DOHH2 (cell line): Measurements from ENCODE around the gene LPIN1.

ENCODE experiments used
- H3F3A ChIP-seq: fragments of 200-600 bp; sonication (generic), shearing (Covaris generic); 2 replicates; pipeline ENCODE4 v1.6.0; 2016; ENCODE audit warnings: antibody characterized with exemption, mild to moderate bottlenecking; ENCODE audit not compliant: control insufficient read depth, insufficient read depth
- H3K27ac ChIP-seq: fragments of 200-600 bp; sonication (generic); 2 replicates; pipeline ENCODE4 v1.5.1; 2014; ENCODE audit warnings: low read depth, mild to moderate bottlenecking, low read length, moderate library complexity
- H3K27me3 ChIP-seq: fragments of 200-600 bp; sonication (generic); 2 replicates; pipeline ENCODE4 v1.6.1; 2014; ENCODE audit warnings: mild to moderate bottlenecking, low read length, mixed read lengths; ENCODE audit not compliant: control insufficient read depth
- H3K36me3 ChIP-seq: fragments of 200-600 bp; sonication (generic); 2 replicates; pipeline ENCODE4 v1.6.1; 2014; ENCODE audit warnings: mild to moderate bottlenecking, low read length, moderate library complexity, mixed read lengths; ENCODE audit not compliant: control insufficient read depth
- H3K4me1 ChIP-seq: fragments of 200-600 bp; sonication (generic); 2 replicates; pipeline ENCODE4 v1.6.1; 2014; ENCODE audit warnings: mild to moderate bottlenecking, low read length, mixed read lengths; ENCODE audit not compliant: control insufficient read depth
- H3K4me2 ChIP-seq: fragments of 200-600 bp; sonication (generic); 2 replicates; pipeline ENCODE4 v1.6.0; 2014; ENCODE audit warnings: mild to moderate bottlenecking, low read length, moderate library complexity
- H3K4me3 ChIP-seq: fragments of 200-600 bp; sonication (generic); 2 replicates; pipeline ENCODE4 v1.5.1; 2014; ENCODE audit warnings: mild to moderate bottlenecking, low read length, mixed read lengths
- H3K79me2 ChIP-seq: fragments of 200-600 bp; sonication (generic); 2 replicates; pipeline ENCODE4 v1.6.1; 2014; ENCODE audit warnings: mild to moderate bottlenecking, low read length, mixed read lengths; ENCODE audit not compliant: control insufficient read depth
- H3K9me2 ChIP-seq: fragments of 200-600 bp; sonication (generic); replicated peaks from 2 replicates; pipeline ENCODE4 v1.6.1; 2014; ENCODE audit warnings: mild to moderate bottlenecking, low read length, mixed read lengths; ENCODE audit not compliant: control insufficient read depth
- H3K9me3 ChIP-seq: fragments of 200-600 bp; sonication (generic); 2 replicates; pipeline ENCODE4 v1.6.1; 2014; ENCODE audit warnings: antibody characterized with exemption, low read length, mixed read lengths; ENCODE audit not compliant: control insufficient read depth, insufficient read depth
- H4K20me1 ChIP-seq: fragments of 200-600 bp; sonication (generic); 2 replicates; pipeline ENCODE4 v1.6.0; 2014; ENCODE audit warnings: low read depth, mild to moderate bottlenecking, antibody characterized with exemption, low read length, moderate library complexity; ENCODE audit not compliant: control insufficient read depth, insufficient read depth
- CTCF ChIP-seq: fragments of 200-600 bp; sonication (generic); IDR thresholded peaks from one replicate; pipeline ENCODE4 v1.5.1; 2014; ENCODE audit warnings: antibody characterized with exemption, mild to moderate bottlenecking, low read depth, low read length; ENCODE audit not compliant: poor library complexity, severe bottlenecking
- EZH2phosphoT487 ChIP-seq: fragments of 200-600 bp; sonication (generic); IDR thresholded peaks from 2 replicates; pipeline ENCODE4 v1.6.1; 2017; ENCODE audit warnings: borderline replicate concordance, mild to moderate bottlenecking, antibody characterized with exemption, low read length, moderate library complexity, mixed read lengths

Gene LPIN1

DNA sequence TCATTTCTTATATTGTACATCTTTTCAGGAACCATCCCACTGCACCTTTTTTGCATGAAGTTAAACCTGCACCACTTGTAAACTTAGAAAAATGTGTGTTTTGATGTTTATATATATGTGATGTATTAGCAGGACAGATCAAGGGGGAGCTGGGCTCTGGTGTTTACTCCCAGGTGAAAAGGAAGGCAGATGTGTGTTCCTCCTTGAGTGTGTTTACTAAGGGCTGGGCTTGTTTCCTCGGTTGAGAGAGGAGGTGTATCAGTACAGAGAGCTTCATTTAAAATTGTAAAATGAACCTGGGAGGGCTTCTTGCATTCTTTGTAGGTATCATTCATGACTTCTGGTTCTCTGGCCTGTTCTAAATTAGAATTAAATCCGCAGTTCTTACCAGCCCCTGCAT lies 14.8 kb downstream of the LPIN1 start:
- H3K9me2 ChIP-seq = no peaks in the 10 kb centered on the region
- peaks cover 48% of the 10 kb centered on the region for H3K79me2 ChIP-seq
- no peak overlapping the region for H3K27ac ChIP-seq
- H3K27me3 ChIP-seq = peaks cover 3% of the 10 kb centered on the region; the same call in 1 of the 2 replicates
- peaks cover 23% of the 10 kb centered on the region; the same call in 1 of the 2 replicates for H4K20me1 ChIP-seq
- no peak for TF ChIP-seq CTCF
- TF ChIP-seq EZH2phosphoT487 = no peak
- peaks cover 17% of the 10 kb centered on the region for H3K4me1 ChIP-seq
- peaks cover 3% of the 10 kb centered on the region; the same call in 1 of the 2 replicates for H3F3A ChIP-seq
- H3K4me2 ChIP-seq = no peak overlapping the region
- peaks cover 23% of the 10 kb centered on the region for H3K36me3 ChIP-seq
- no peaks in the 10 kb centered on the region for H3K9me3 ChIP-seq
- H3K4me3 ChIP-seq = no peak overlapping the region

DNA sequence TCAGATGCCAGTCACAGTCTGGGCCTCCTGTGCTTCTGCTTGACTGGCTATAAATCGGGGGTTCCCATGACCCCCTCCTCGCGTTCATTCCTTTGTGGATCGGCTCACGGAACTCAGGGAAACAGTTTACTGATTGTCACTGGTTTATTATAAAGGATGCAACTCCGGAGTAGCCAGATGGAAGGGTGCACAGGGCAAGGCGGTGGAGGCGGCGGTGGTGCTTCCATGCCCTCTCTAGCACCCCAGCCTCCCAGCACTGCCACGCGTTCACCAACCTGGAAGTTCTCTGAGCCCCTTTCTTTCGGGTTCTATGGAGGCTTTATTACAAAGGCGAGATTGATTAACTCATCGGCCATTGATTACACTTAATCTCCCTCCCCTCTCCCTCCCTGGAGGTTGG lies 15.6 kb downstream of the LPIN1 start:
- Histone ChIP-seq H3K4me2 (no peak overlapping the region), H3F3A (peaks cover 3% of the 10 kb centered on the region; the same call in 1 of the 2 replicates), H4K20me1 (peaks cover 16% of the 10 kb centered on the region; the same call in 1 of the 2 replicates), H3K27me3 (no peaks in the 10 kb centered on the region), H3K9me3 (no peaks in the 10 kb centered on the region), H3K4me1 (peaks cover 9% of the 10 kb centered on the region), H3K36me3 (peaks cover 27% of the 10 kb centered on the region), H3K4me3 (no peak overlapping the region), H3K9me2 (no peaks in the 10 kb centered on the region), H3K27ac (no peak overlapping the region), H3K79me2 (peaks cover 41% of the 10 kb centered on the region)
- TF ChIP-seq CTCF = no peak
- TF ChIP-seq EZH2phosphoT487 = no peak

GRCh38 chr2:11762799-11763461 lies 16.5 kb downstream of the LPIN1 start:
- no peak overlapping the region for H3K27ac ChIP-seq

More at GRCh38 chr2:11762799-11763461, 16.5 kb downstream of the LPIN1 start:
- Histone ChIP-seq H4K20me1 (peaks cover 9% of the 10 kb centered on the region; the same call in 1 of the 2 replicates), H3K36me3 (peaks cover 32% of the 10 kb centered on the region), H3K4me3 (no peak overlapping the region), H3K4me2 (no peak overlapping the region), H3F3A (peaks cover 3% of the 10 kb centered on the region; the same call in 1 of the 2 replicates), H3K9me3 (no peaks in the 10 kb centered on the region), H3K9me2 (no peaks in the 10 kb centered on the region), H3K4me1 (peaks cover under 1% of the 10 kb centered on the region; the same call in 1 of the 2 replicates), H3K79me2 (peaks cover 32% of the 10 kb centered on the region), H3K27me3 (no peaks in the 10 kb centered on the region)
- no peak for TF ChIP-seq EZH2phosphoT487
- TF ChIP-seq CTCF = no peak
